Mucosa of rectum (tissue), 2 donors: ENCODE results near the gene ZCCHC7.
A peak's percentile ranks its signal among the peaks of the same experiment; 100 is the strongest.
"Not testable (repeated sequence)": the region's sequence is repeated elsewhere in the genome, so short reads cannot be mapped to it uniquely, and the experiment has no call there.

Source experiments
- H3K27ac ChIP-seq, 2 donors: one replicate each; pipeline ENCODE4 v1.7.0; 2013; ENCODE audit warnings: inconsistent platforms in 2 of 2, low read depth in 2 of 2, low read length in 2 of 2
- H3K27me3 ChIP-seq, 2 donors: one replicate each; pipeline ENCODE4 v1.7.0; 2013; ENCODE audit warnings: low read length in 2 of 2; ENCODE audit not compliant: control insufficient read depth in 2 of 2, insufficient read depth in 2 of 2
- H3K36me3 ChIP-seq, 2 donors: one replicate each; pipeline ENCODE4 v1.7.0; 2013; ENCODE audit warnings: low read length in 2 of 2; ENCODE audit not compliant: control insufficient read depth in 2 of 2, insufficient read depth in 2 of 2
- H3K4me1 ChIP-seq, 2 donors: one replicate each; pipeline ENCODE4 v1.7.0; 2013; ENCODE audit warnings: low read length in 2 of 2, mild to moderate bottlenecking in 1 of 2; ENCODE audit not compliant: control insufficient read depth in 2 of 2, insufficient read depth in 2 of 2
- H3K4me3 ChIP-seq, 2 donors: one replicate each; pipeline ENCODE4 v1.7.0; 2013; ENCODE audit warnings: low read length in 2 of 2
- H3K9ac ChIP-seq, 2 donors: one replicate each; pipeline ENCODE4 v1.7.0; 2013; ENCODE audit warnings: low read length in 2 of 2, low read depth in 1 of 2, mild to moderate bottlenecking in 1 of 2
- H3K9me3 ChIP-seq, 2 donors: one replicate each; pipeline ENCODE4 v1.7.0; 2013; ENCODE audit warnings: low read length in 2 of 2; ENCODE audit not compliant: control insufficient read depth in 2 of 2
- donor health status: healthy.
- donor health status: Normal muscosa, but diverticular disease.

The ZCCHC7 gene

GRCh38 chr9:37119907-37120842 is at the start of gene ZCCHC7:
TSS of gene ZCCHC7 (plus strand) at chr9:37120574.
- Histone ChIP-seq H3K27ac (peak within 1 kb of the TSS; percentile 94), H3K9ac (peak within 1 kb of the TSS; percentile 89 to 99), H3K9me3 (peaks cover 0 to 2% of the 10 kb centered on the region in 2 donors), H3K4me1 (peaks cover 6 to 10% of the 10 kb centered on the region in 2 donors), H3K36me3 (no peaks in the 10 kb centered on the region), H3K27me3 (no peaks in the 10 kb centered on the region), H3K4me3 (peak within 1 kb of the TSS; percentile 95 to 98)

GRCh38 chr9:37074790-37075189 is 45.6 kb upstream of the ZCCHC7 start:
- H3K4me3 ChIP-seq, H3K9me3 ChIP-seq, H3K36me3 ChIP-seq, H3K27ac ChIP-seq, H3K4me1 ChIP-seq, H3K27me3 ChIP-seq: not testable (repeated sequence)
- peak overlapping the region in 1 of 2 donors; percentile 24 for H3K9ac ChIP-seq

GRCh38 chr9:37079370-37080164 is 40.8 kb upstream of the ZCCHC7 start:
- Histone ChIP-seq H3K4me3 (peak overlapping the region; percentile 95 to 98), H3K9me3 (no peaks in the 10 kb centered on the region), H3K4me1 (peaks cover 3 to 7% of the 10 kb centered on the region in 2 donors), H3K27ac (peak overlapping the region; percentile 88 to 89), H3K36me3 (no peaks in the 10 kb centered on the region), H3K27me3 (no peaks in the 10 kb centered on the region), H3K9ac (peak overlapping the region; percentile 93 to 99)

GRCh38 chr9:37080165-37080628 is 40.2 kb upstream of the ZCCHC7 start:
- Histone ChIP-seq H3K9ac (peak overlapping the region; percentile 93 to 99), H3K27ac (peak overlapping the region; percentile 88 to 89), H3K4me3 (peak overlapping the region; percentile 95 to 98)
- not testable (repeated sequence) for H3K4me1 ChIP-seq, H3K36me3 ChIP-seq, H3K27me3 ChIP-seq, H3K9me3 ChIP-seq

- not testable (repeated sequence) for H3K27me3 ChIP-seq, H3K9me3 ChIP-seq, H3K27ac ChIP-seq, H3K36me3 ChIP-seq, H3K4me1 ChIP-seq, H3K4me3 ChIP-seq, H3K9ac ChIP-seq
These were observed 38.9 kb upstream of the ZCCHC7 start for GRCh38 chr9:37081507-37081906.

GRCh38 chr9:37082214-37082765 is 38.1 kb upstream of the ZCCHC7 start:
- H3K27me3 ChIP-seq, result no peaks in the 10 kb centered on the region
- no peak overlapping the region for H3K27ac ChIP-seq
- H3K9ac ChIP-seq, result no peak overlapping the region
- no peaks in the 10 kb centered on the region for H3K9me3 ChIP-seq
- H3K36me3 ChIP-seq, result peaks cover 8 to 10% of the 10 kb centered on the region in 2 donors
- H3K4me3 ChIP-seq, result no peak overlapping the region
- peaks cover 3 to 7% of the 10 kb centered on the region in 2 donors for H3K4me1 ChIP-seq

- H3K9me3 ChIP-seq, result no peaks in the 10 kb centered on the region
- no peak overlapping the region for H3K27ac ChIP-seq
- peaks cover 11 to 18% of the 10 kb centered on the region in 2 donors for H3K36me3 ChIP-seq
- no peak overlapping the region for H3K4me3 ChIP-seq
- H3K4me1 ChIP-seq, result peaks cover 3 to 7% of the 10 kb centered on the region in 2 donors
- no peak overlapping the region for H3K9ac ChIP-seq
- H3K27me3 ChIP-seq, result no peaks in the 10 kb centered on the region
These were observed 36.7 kb upstream of the ZCCHC7 start for GRCh38 chr9:37083654-37084053.

GRCh38 chr9:37085233-37085632 is 35.1 kb upstream of the ZCCHC7 start:
- H3K27me3 ChIP-seq, result no peaks in the 10 kb centered on the region
- H3K36me3 ChIP-seq, result peaks cover 11 to 18% of the 10 kb centered on the region in 2 donors
- H3K4me1 ChIP-seq, result peaks cover 0 to 3% of the 10 kb centered on the region in 2 donors
- no peak overlapping the region for H3K27ac ChIP-seq
- H3K9ac ChIP-seq, result no peak overlapping the region
- no peak overlapping the region for H3K4me3 ChIP-seq
- H3K9me3 ChIP-seq, result no peaks in the 10 kb centered on the region

- H3K4me1 ChIP-seq, H3K36me3 ChIP-seq, H3K9ac ChIP-seq, H3K9me3 ChIP-seq, H3K27me3 ChIP-seq, H3K27ac ChIP-seq, H3K4me3 ChIP-seq: not testable (repeated sequence)
These were observed 27.6 kb upstream of the ZCCHC7 start for GRCh38 chr9:37092714-37093295.
